ENCODE data around the gene FIS1. TPM values are rescaled to one million over a fixed set of nuclear protein-coding genes. Genes with fewer than 3 reads are reported as not detected.

FIS1 gene
- total RNA-seq, 1 donor from 2014 or later, result 179 TPM

DNA sequence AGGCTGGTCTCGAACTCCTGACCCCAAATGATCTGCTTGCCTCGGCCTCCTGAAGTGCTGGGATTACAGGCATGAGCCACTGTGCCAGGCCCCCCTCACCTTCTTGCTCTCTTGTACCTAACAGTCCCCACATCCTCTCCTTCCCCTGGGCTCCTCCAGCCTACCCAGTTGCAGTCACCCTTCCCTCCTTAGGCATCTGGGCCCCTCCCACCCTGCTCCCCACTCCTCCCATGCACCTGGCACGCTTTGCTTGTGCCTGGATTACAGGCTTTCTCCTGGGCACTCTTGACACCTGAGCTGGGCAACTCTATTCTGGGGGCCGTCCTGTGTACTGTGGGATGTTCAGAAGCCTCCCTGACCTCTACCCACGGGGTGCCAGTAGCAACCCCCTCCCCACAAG is 10.2 kb downstream of the FIS1 start:
- DNase-seq (ENCODE audit: low spot score), result no peak

DNA sequence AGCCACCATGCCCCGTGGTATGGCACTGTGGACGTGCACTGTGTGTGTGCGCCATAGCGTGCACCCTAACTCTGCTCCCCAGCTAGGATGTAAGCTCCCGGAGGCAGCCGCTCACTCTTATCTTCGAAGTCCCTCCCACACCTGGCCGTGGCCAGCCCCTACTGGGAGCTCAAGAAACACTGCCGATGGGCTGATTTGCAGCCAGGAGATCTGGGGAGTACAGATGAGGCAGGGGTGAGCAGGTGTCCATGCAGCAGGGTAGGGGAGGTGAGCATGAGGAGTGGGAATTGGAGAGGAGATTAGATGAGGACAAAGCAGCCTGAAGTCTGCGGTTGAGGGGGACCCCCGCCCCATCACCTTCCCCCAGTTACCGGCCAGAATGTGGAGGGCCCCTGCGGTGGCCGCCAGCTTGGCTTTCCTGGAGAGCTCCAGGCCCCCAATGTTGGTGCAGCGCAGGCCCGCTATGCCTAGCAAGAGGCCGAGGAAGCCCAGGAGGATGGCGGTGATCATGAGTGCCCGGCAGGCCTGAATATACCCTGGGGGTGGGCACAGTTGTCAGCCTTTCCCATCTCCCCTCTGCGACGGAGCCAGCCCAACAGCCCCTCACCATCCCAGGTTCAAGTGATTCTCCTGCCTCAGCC is 10.9 kb downstream of the FIS1 start:
- no peak for DNase-seq (ENCODE audit: low spot score)

DNA sequence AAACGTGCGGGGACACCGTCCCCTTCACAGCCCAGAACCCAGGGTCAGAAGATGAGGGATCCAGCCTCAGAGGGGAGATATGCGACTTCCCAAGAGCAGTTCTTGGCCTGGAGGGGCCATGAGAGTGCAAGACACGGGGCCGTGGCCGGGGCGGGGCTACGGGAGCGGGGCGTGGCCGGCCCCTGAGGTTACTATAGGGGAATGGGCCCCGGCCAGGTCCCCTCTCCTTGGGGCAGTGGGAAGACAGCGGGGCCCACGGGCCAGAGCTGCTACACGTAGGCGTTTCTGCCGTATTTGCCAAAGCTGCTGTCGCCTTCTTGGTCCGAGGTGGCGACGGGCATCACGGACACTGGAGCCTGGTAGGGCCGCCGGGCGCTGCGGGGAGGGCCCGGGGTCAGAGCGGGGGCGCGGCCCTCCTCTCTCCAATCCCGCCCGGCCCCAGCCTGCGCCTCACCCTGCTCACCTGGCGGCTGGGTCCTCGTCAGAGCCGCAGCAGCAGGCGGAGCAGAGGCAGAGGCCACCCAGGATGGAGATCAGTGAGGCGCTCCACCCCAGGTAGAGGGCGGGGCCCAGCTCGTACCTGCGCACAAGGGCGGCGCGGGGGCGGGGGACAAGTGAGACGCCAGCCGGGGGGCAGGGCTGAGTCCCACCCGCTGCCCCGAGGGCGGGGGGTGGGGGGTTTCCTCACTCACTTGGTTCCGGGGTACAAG is 12.6 kb downstream of the FIS1 start:
- peak; percentile 26 for DNase-seq (ENCODE audit: low spot score)

DNA sequence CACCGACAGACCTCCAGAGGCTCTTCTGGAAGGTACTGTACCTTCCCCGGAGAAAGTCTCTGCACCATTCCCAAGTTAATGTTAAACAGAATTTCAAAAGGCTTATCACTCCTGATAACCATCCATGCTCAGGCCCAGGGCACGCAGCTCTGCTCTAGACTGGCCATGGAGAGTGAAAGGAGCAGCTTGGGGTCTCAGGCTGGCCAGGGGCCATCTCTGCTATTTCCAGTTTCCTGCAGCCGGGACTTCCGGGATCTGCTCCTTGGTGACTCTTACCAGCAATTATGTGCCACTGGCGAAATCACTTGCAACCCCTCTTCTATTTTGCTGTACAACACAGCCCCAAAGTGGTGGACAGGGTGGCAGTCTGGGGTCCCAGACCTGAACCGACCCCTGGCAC is 13.2 kb downstream of the FIS1 start:
- DNase-seq (ENCODE audit: low spot score), result no peak

DNA sequence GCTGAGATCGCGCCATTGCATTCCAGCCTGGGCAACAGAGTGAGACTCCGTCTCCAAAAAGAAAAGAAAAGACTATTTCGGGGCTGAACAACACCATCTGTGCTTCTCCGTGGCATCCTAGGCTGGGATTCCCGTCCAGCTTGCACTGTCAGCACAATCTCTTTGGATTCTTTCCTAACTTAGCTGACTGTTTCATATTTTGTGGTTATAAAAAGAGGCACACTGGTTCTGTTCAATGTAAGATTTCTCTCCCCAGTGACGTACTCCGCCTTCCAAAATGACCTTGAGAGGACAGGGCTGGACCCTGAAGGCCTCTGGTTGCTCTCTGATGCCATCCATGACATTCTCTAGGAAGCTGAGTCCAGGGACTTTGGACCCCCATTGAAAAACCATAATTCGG is 18.2 kb downstream of the FIS1 start:
- DNase-seq (ENCODE audit: low spot score), result peak; percentile 89

DNA sequence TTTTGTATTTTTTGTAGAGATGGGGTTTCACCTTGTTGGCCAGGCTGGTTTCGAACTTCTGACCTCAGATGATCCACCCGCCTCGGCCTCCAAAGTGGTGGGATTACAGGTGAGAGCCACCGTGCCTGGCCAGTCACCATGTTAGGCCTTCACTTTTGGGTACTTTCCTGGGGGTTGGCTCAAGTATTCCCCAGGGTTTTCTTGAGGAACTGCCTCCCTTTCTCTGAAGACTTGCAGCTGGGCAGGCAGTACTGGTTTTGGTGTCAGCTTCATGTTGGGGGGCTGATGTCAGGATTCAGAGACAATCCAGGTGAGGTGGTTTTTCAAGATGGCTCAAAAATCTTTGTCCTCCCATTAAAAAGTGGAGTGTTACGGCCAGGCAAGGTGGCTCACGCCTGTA is 19.2 kb downstream of the FIS1 start:
- no peak for DNase-seq (ENCODE audit: low spot score)

DNA sequence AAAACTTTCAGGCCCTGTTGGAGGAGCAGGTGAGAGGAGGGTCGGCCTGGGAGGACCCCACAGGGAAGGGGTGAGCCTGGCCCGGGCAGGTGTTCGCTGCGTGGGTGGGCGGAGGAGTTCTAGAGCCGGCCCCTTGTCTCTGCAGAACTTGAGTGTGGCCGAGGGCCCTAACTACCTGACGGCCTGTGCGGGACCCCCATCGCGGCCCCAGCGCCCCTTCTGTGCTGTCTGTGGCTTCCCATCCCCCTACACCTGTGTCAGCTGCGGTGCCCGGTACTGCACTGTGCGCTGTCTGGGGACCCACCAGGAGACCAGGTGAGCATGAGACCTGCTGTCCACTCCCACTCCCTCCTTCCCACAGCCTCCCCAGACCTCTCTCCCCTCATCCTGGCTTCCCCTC is 21.4 kb downstream of the FIS1 start:
- no peak for DNase-seq (ENCODE audit: low spot score)

DNA sequence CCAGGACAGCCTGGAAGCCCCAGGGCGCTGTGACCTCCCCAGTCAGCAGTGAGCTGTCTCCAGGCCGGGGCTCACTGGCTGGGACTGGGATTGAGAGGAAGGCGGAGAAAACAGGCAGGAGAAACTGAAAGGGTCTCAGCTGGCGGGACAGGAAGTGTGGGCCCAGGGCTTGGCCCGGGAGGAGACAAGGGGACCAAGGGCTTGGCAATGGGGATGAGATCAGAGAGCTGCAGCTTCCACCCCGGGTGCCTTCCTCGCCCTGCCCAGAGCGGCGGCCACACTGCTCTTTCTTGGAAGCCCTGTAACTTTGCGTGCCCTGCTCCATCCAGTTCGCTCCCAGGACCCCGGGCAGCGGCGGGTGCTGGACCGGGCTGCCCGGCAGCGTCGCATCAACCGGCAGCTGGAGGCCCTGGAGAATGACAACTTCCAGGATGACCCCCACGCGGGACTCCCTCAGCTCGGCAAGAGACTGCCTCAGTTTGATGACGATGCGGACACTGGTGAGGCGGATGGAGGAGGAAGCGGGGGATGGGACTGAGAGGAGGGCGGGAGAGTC is 22.5 kb downstream of the FIS1 start:
- DNase-seq (ENCODE audit: low spot score), result no peak

DNA sequence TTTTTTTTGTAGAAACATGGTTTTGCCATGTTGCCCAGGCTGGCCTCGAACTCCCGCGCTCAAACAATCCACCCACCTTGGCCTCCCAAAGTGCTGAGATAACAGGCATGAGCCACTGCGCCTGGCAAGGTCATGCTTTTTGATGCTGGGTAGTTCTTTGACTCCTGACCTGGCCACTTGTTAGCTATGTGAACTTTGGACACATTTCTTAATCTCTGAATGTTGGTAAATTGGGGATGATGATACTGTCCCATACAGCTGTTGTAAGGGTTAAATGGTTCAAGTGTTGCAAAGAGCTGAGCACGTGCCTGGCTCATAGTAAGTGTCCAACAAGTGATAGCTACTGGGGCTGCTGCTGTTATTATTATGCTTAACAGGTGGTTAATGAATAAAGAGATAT is 24.6 kb downstream of the FIS1 start:
- no peak for DNase-seq (ENCODE audit: low spot score)

DNA sequence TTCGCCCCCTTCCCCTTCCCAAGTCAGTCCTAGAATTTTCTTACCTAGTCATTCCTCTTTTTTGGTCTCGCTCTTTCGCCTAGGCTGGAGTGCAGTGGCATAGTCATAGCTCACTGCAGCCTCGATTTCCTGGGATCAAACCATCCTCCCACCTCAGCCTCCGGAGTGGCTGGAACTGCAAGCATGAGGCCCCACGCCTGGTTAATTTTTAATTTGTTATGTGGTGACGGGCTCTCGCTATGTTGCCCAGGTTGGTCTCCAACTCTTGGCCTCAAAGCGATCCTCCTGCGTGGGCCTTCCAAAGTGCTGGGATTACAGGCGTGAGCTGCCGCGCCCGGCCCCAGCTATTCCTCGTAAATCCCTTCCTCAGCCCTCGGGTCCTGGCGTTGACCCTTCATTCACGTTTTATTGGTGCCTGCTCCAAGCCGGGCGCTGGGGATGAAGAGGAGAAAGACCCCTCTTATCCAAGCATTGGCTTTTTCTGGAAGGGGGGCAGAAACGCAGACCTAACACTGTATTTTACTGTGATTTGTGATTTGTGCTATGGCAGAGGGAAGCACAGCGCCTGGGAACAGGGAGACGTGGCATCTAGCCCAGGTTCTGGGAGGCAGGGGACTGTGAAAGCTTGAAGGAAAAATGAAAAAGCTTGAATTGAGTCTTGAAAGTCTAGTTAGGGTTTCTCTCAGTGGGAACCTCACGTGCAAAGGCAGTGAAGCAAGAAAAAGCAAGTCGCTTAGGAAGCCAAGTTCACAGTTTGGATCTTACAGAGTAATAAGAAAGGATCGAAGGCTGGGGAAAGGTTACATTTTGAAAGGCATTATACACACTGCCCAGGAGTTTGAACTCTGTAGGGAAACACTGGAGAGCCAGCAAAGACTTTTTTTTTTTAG is 26.4 kb downstream of the FIS1 start:
- DNase-seq (ENCODE audit: low spot score), result no peak

DNA sequence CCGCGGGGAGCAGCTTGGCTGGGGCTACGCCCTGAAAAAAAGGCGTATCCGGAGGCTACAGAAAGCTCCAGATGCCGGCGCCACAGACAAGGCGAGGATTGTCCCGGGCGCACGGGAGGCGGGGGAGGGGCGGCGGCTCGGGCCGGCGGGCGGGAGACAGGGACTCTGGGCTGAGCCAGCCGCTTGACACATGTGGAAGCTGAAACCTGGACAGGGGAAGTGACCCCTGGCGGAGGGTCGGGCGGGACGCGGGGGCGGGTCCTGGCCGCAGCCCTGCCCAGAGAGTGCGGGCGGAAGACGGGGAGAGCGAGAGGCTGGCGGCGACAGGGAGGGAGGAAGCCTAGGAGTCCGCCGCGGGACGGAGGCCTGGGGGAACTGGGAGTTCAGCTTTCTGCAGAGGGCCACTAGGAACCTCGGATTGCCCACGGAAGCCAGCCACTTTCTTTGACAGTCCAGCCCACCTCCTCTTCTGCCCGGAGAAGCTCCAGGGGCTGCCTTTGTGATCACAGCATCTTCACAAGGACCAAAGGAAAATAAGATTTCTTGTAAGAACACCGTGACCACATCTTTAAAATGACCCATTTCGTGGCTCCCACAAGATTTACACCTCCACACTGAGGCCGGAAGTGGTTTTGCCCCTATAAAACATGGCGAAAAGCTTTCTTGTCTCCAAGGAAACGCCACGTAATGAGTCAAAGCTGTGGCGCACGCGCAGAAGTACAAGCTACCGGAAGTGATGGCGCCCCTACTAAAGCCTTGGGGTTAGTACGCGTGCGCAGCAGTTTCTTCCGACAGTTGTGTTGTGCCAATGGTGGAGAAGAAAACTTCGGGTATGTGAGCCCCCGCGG is 27.3 kb downstream of the FIS1 start, which contains the start of the genes PLOD3 and ZNHIT1:
Gene PLOD3, minus strand, starts transcription at position 194 of the 848 bp plus-strand sequence. CDS start 307 bp downstream, outside the sequence.
Gene ZNHIT1, plus strand, starts transcription at position 778 of the 848 bp plus-strand sequence. Its CDS starts 31 bp downstream, at position 809.
- DNase-seq (ENCODE audit: low spot score), result peak; percentile 99

DNA sequence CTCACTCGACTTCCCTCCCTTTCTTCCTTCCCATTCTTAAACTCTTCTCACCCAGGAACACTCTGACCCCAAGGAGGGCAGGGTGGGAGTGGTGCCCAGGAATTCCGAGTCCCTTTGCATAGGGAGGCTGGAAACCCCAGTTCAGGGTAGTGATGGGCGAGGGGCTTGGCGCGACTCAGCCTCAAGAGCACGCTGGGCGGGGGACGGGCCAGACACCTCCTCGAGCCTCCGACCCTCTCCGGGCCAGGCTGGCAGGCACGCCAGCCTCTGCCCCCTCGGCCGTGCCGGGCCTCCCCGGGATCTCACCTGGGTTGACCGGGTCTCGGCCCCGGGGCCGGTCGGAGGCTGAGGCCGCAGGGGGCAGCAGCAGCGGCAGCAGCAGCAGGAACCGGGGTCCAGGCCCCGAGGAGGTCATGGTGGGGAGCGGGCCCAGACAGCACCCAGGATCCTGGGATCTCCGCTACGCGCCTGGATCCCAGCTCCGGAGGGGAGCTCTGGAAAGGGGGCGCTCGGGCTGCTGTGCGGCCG is 28.0 kb downstream of the FIS1 start:
- peak; percentile 29 for DNase-seq (ENCODE audit: low spot score)

DNA sequence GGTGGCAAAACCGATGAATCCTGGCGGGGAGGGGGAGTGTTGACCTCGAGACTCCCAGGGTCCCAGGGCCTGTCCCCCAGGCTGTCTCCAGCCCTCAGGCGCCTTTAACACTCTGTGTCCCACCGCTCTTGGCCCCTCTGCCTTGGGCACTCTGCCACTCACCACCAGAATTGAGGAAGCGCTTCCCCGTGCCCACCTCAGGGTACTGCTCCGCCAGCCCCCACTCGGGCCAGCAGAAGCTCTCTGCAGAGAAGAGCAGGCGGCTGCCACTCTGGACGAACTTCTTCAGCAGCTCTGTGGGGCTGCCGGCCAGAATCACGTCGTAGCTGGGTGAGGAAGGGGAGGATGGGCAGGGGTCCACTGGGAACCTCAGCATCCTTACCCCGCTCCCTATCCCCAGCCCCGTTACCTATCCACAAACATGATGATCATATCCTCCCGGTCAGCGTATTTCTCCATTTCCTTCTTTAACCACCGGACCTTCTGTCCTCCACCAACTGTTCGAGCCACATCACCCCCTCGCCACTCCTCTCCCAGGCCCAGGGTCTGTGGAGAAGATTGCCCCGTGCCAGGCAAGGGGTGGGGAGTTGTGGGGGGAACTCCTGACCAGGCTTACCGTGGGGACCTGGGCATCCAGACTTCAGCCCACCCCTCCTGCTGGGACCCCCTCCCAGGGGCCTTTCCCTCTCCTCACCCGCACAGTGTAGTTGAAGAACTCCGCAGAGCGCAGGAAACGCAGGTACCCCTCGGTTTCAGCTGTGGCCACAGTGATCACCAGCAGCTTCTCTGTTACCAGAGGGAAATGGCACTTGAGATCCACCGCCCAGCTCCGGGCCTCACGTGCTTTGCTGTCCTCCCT is 28.7 kb downstream of the FIS1 start:
- DNase-seq (ENCODE audit: low spot score), result no peak

DNA sequence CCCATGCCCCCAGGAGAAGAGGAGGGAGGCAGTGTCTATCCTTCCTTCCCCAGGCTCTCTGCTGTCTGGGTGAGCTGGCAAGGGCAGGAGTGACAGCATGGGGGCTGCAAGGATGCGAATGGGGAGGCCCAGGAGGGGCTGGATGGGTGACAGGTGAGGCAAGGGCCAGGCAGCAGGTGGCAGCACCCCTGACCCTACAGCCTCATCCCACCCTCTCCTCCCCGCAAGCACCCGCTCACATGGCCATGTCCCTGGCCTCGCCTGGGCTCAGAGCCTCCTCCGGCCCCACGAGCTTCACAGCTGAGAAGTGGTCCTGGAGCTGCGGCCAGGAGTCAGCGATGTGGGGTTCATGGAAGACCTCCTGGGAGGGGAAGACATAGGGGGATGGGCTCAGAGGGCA is 32.9 kb downstream of the FIS1 start:
- DNase-seq (ENCODE audit: low spot score), result no peak

DNA sequence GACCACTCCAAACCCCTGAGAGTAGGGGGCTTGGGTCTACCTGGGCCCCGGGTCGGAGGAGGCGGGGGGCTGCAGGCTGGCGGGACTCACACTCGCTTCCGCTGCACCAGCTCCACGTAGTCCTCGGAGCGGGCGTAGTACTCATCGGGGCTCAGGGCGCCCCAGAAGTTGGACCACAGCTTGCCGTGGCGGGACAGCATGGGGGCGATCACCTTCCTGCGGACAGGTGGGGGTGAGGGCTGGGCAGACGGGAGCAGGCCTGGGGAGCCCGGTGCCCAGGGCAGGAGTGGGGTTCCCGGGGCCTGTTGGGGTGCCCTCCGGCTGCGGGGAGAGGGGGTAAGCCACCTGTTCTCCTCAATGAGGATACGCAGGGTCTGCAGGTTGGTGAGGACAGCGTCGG is 33.4 kb downstream of the FIS1 start:
- no peak for DNase-seq (ENCODE audit: low spot score)

DNA sequence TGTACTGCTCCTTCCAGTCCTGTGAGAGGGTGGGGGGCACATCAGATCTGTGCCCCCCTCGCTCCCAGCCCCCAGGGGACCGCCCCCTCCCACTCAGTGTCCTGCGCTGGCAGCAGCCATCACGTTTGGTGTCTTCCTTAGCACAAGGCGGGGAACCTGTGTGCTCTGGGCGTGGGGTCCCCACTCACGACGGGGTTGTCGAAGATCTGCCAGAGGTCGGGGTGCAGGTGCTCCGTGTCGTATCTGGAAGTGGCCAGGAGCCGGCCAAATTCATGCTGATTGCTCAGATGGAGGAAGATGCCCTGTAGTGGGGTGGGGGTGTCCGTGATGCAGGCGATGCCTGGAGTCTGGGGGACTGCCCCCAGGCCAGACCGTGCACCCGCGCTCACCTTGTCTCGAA is 34.7 kb downstream of the FIS1 start:
- no peak for DNase-seq (ENCODE audit: low spot score)

DNA sequence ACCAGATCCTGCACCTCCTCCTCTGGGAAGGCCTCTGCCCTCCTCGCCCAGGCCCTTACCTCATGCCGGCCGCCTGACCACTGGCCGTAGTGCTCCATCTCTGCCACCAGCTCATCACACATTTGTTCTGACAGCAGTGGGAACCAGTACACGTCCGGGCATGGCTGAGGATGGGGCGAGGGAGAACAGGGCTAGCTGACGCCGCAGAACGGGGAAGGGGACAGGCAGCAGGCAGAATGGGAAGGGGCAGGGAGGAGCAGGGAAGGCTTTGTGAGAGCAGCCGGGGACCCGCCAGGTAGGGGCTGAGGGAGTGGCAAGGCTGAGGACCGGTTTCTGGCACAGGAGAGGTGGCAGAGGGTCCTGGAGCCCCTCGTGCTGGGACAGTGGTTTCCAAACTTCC is 36.1 kb downstream of the FIS1 start:
- no peak for DNase-seq (ENCODE audit: low spot score)

DNA sequence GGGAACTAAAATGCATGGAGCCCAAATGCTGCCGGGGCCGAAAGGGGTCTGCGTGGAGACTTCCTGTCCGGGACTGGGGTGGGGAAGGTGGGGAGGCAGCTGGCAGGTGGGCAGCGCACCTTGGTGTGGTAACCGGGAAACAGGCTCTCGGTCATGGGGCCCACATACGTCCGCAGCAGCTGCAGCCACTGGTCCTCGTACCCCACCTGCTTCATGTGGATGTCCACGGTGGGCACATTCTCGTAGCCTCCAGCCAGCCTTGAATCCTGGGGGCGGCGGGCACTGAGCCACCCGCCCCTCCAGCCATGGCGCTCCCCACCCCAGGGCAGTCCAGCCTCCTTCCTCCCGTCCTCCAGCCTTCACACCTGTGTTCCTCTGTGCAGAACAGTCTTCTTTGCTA is 37.4 kb downstream of the FIS1 start:
- no peak for DNase-seq (ENCODE audit: low spot score)

DNA sequence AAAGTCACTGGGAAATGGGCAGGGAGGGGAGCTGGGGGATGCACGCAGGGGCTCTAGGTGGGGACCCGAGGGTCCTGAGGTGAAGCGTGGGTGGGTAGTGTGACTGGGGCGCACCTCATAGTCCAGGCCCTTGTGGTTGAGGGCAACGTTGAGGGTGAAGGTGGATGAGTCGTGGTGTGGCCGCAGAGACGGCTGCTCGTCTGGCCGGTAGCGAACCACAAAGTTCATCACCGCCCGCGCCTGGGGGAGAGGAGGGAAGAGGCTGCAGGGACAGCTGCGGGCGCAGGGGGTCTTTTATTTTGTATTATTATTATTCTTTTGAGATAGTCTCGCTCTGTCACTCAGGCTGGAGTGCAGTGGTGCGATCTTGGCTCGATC is 38.2 kb downstream of the FIS1 start:
- DNase-seq (ENCODE audit: low spot score), result no peak
